Suprapubic skin (tissue), 3 donors: Measurements from ENCODE around the gene CS.

ENCODE experiments used
- CTCF ChIP-seq, 2 donors: fragments of 200-600 bp in 1 of 2; fragments of 450-650 bp in 1 of 2; sonication (generic) in 1 of 2; IDR thresholded peaks; one replicate each; pipeline ENCODE4 v1.5.1; 2016 to 2019; ENCODE audit warnings: antibody characterized with exemption in 2 of 2, mild to moderate bottlenecking in 1 of 2, moderate library complexity in 1 of 2
- POLR2AphosphoS5 ChIP-seq, 3 donors: sonication (generic); formaldehyde crosslinking; IDR thresholded peaks; one replicate each; pipeline ENCODE4 v1.6.1; 2017; ENCODE audit warnings: antibody characterized with exemption in 3 of 3

DNA sequence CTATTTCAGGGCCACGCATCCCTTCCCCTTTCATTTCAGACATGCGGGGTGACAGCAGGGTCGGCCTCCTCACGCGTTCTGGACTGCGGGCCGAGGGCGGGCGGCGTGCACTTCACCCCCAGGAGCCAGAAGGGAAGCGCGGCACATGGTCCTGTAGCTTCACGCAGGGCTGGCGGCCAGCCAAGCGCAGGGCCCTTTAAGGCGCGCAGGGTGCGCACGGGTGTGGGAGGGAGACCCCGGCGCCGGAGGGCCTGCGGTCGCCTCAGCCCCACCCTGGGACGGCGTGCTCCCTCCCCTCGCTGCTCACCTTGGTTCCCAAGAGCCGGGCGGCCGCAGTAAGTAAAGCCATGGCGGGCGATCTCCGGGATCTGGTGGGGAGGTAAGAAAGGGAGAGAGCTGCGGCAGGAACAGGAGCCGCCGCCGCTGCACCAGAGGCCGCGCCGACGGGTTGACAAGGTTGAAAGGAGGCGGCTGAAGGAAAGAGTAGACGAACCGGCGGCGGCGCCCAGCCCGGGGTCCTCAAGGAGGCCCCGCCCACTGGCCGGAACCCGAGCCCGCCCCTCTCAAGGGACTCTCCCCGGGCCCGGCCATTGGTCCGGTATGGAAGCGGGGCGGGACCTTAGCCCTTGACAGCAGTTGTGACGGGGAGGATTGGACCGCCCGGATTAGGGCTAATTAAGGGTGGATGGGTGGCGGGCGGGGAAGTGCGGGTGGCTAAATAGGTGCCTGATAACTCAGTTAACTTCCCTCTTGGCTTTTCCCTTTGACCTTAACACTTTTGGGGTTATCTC is at the start of gene CS:
- peak in 2 of 3 donors; percentile 32 to 46 for TF ChIP-seq POLR2AphosphoS5 (IDR thresholded peaks at IDR 0.05)
- no peak for TF ChIP-seq CTCF (IDR thresholded peaks at IDR 0.05)
